Uterus (tissue), 4 donors: ENCODE results near the gene HM13. TPM values are rescaled to one million over a fixed set of nuclear protein-coding genes. Genes with fewer than 3 reads are reported as not detected.

ENCODE experiments used
- DNase-seq, 2 donors: peaks; one replicate each; pipeline ENCODE4 v3.0.0-alpha.2; 2019 to 2020
- H3K27ac ChIP-seq, 2 donors: fragments of 200-600 bp; sonication (generic); 1 replicate in 1 of 2; 2 replicates in 1 of 2; pipeline ENCODE4 v1.5.1; 2016 to 2018
- H3K27me3 ChIP-seq, 2 donors: fragments of 200-600 bp; sonication (generic); one replicate each; pipeline ENCODE4 v1.5.1; 2018 to 2019; ENCODE audit warnings: control low read depth in 1 of 2
- H3K36me3 ChIP-seq, 2 donors: fragments of 200-600 bp; sonication (generic); one replicate each; pipeline ENCODE4 v1.5.1; 2019; ENCODE audit warnings: control low read depth in 1 of 2
- H3K4me1 ChIP-seq, 2 donors: fragments of 200-600 bp; sonication (generic); one replicate each; pipeline ENCODE4 v1.5.1; 2018 to 2019; ENCODE audit warnings: control low read depth in 1 of 2
- H3K4me3 ChIP-seq, 2 donors: fragments of 200-600 bp; sonication (generic); 1 replicate in 1 of 2; 2 replicates in 1 of 2; pipeline ENCODE4 v1.5.1; 2018 to 2019; ENCODE audit warnings: mild to moderate bottlenecking in 1 of 2
- H3K9me3 ChIP-seq, 2 donors: fragments of 200-600 bp; sonication (generic); one replicate each; pipeline ENCODE4 v1.5.1; 2019; ENCODE audit warnings: control low read depth in 1 of 2
- POLR2A ChIP-seq, 2 donors: fragments of 450-650 bp; IDR thresholded peaks; one replicate each; pipeline ENCODE4 v1.6.1; 2016; ENCODE audit warnings: antibody characterized with exemption in 2 of 2, mild to moderate bottlenecking in 1 of 2, moderate library complexity in 1 of 2
- intact Hi-C: fragments of 100-400 bp; cut with DNase I; formaldehyde crosslinking; loops from one replicate; pipeline ENCODE4 v1.15.1; 2023; ENCODE audit warnings: low total_unique reads
- total RNA-seq, 4 donors: library from RNA; depleted of rRNA in 3 of 4; stranded (reverse); fragments of >200 nt in 3 of 4; gene quantifications; one replicate each; pipeline versions ENCODE4 v1.1.0 to v1.2.4, GENCODE V29; 2014 to 2023
- TF ChIP-seq, protein P1 (sequence below), 4 experiments: fragments of 200-600 bp in 2 of 4; fragments of 450-650 bp in 2 of 4; sonication (generic) in 2 of 4; IDR thresholded peaks; one replicate each; pipeline ENCODE4 v1.5.1; 2016 to 2019; ENCODE audit warnings: antibody characterized with exemption in 4 of 4, mild to moderate bottlenecking in 2 of 4, moderate library complexity in 1 of 4
- donor health status: DM: yes; HTN: yes; CAD: no.

The HM13 gene
- total RNA-seq, 4 donors from 2014 or later, result 40.7 to 147 (median 56.0) TPM

DNA sequence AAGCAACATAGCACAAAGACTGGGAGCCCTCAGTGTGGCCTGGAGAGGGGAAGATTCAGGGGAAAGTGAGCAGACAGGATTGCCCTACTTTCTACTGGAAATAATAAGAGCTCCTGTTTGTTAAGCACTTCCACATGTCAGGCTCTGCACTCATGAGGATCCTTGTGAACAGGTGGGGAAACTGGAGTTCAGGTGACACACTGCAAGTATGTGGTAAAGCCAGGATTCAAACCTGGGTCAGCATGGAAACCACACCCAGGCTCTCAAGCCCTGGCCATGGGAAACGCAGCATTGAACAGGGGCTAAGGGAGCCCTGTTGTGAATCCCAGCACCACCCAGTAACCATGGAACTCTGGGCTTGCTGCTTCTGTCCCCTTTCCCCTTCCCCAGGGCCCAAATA is 48.0 kb downstream of the HM13 start:
- Histone ChIP-seq H3K27me3 (no peaks in the 10 kb centered on the region), H3K36me3 (no peaks in the 10 kb centered on the region), H3K4me1 (no peaks in the 10 kb centered on the region), H3K9me3 (no peaks in the 10 kb centered on the region), H3K27ac (no peak overlapping the region), H3K4me3 (no peak overlapping the region)
- no peak for TF ChIP-seq POLR2A (IDR thresholded peaks at IDR 0.05)
- TF ChIP-seq, protein P1, sequence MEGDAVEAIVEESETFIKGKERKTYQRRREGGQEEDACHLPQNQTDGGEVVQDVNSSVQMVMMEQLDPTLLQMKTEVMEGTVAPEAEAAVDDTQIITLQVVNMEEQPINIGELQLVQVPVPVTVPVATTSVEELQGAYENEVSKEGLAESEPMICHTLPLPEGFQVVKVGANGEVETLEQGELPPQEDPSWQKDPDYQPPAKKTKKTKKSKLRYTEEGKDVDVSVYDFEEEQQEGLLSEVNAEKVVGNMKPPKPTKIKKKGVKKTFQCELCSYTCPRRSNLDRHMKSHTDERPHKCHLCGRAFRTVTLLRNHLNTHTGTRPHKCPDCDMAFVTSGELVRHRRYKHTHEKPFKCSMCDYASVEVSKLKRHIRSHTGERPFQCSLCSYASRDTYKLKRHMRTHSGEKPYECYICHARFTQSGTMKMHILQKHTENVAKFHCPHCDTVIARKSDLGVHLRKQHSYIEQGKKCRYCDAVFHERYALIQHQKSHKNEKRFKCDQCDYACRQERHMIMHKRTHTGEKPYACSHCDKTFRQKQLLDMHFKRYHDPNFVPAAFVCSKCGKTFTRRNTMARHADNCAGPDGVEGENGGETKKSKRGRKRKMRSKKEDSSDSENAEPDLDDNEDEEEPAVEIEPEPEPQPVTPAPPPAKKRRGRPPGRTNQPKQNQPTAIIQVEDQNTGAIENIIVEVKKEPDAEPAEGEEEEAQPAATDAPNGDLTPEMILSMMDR (IDR thresholded peaks at IDR 0.05), result no peak
- no peak for DNase-seq
- intact Hi-C loops, result no loop called here

DNA sequence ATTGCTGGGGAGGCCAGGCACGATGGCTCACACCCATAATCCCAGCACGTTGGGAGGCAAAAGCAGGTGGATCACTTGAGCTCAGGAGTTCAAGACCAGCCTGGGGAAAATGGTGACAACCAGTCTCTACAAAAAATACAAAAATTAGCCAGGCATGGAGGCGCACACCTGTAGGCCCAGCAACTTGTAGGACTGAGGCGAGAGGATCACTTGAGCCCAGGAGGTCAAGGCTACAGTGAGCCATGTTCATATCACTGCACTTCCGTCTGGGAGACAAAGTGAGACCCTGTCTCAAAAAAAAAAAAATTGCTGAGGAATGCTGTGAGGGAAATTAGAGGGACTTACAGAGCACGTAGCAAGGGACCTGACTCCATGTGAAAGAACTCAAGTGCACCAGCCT is 50.0 kb downstream of the HM13 start:
- Histone ChIP-seq H3K4me1 (no peaks in the 10 kb centered on the region), H3K27ac (no peak overlapping the region)

DNA sequence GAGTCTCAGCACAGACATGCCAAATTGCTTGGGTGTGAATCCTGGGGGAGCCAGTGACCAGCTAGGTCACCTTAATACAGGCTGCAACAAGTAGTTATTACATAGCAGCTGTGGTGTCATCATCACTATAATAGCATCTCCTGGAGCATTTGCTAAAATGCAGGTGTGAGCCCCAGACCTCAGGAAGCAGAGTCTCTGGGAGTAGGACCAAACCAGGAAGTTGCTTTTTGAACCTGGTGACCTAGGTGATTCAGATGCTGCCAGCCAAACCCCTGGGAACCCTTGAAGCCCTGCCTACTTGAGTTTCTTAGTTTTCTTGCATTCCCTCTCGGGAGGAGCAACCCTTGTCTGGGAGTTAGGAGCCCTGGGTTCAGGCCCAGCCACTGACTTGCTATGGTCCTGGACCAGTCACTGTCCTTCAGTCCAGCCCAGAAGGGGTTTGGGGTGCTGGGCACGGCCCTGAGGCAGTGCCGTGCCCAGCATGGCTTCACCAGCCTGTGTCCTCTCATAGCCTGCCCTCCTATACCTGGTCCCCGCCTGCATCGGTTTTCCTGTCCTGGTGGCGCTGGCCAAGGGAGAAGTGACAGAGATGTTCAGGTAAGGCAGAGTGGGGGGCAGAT is 51.6 kb downstream of the HM13 start:
- intact Hi-C loops, result loop anchor here (5.0 kb wide), 1 partner anchor 46 kb away; no protein-coding TSS in a partner anchor
- H3K27ac ChIP-seq, result no peak overlapping the region

More for the DNA sequence above, 50.0 kb downstream of the HM13 start:
- H3K9me3 ChIP-seq, result no peaks in the 10 kb centered on the region
- DNase-seq, result no peak
- H3K36me3 ChIP-seq, result no peaks in the 10 kb centered on the region
- no peak for TF ChIP-seq POLR2A (IDR thresholded peaks at IDR 0.05)
- TF ChIP-seq, protein P1 (IDR thresholded peaks at IDR 0.05), result no peak
- H3K4me3 ChIP-seq, result no peak overlapping the region
- no peaks in the 10 kb centered on the region for H3K27me3 ChIP-seq
- intact Hi-C loops, result no loop called here

DNA sequence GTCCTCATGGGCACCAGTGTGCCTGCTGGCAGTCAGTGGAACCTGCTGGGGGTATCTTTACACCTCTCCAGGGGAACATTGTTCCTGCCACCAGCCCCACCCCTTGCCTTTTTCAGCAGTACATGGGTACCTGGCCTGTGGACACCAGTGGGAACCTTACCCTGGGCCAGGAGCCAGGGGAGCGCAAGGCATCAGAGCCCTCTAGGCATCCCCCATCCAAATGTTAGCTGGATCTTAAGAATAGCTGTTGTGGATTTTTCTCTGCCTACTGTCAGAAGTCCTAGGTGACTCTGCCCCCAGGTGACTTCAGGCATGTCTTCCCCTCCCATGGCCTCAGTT is 52.0 kb downstream of the HM13 start:
- intact Hi-C loops, result loop anchor here (5.0 kb wide), 1 partner anchor 46 kb away; no protein-coding TSS in a partner anchor
- Histone ChIP-seq H3K4me3 (no peak overlapping the region), H3K9me3 (no peaks in the 10 kb centered on the region), H3K4me1 (no peaks in the 10 kb centered on the region), H3K27ac (no peak overlapping the region), H3K27me3 (no peaks in the 10 kb centered on the region), H3K36me3 (no peaks in the 10 kb centered on the region)
- TF ChIP-seq, protein P1 (IDR thresholded peaks at IDR 0.05), result no peak
- no peak for TF ChIP-seq POLR2A (IDR thresholded peaks at IDR 0.05)
- no peak for DNase-seq

More for the DNA sequence above, 51.6 kb downstream of the HM13 start:
- TF ChIP-seq, protein P1 (IDR thresholded peaks at IDR 0.05), result no peak
- TF ChIP-seq POLR2A (IDR thresholded peaks at IDR 0.05), result no peak
- Histone ChIP-seq H3K36me3 (no peaks in the 10 kb centered on the region), H3K27me3 (no peaks in the 10 kb centered on the region), H3K4me1 (no peaks in the 10 kb centered on the region), H3K9me3 (no peaks in the 10 kb centered on the region), H3K4me3 (no peak overlapping the region)
- DNase-seq, result no peak

DNA sequence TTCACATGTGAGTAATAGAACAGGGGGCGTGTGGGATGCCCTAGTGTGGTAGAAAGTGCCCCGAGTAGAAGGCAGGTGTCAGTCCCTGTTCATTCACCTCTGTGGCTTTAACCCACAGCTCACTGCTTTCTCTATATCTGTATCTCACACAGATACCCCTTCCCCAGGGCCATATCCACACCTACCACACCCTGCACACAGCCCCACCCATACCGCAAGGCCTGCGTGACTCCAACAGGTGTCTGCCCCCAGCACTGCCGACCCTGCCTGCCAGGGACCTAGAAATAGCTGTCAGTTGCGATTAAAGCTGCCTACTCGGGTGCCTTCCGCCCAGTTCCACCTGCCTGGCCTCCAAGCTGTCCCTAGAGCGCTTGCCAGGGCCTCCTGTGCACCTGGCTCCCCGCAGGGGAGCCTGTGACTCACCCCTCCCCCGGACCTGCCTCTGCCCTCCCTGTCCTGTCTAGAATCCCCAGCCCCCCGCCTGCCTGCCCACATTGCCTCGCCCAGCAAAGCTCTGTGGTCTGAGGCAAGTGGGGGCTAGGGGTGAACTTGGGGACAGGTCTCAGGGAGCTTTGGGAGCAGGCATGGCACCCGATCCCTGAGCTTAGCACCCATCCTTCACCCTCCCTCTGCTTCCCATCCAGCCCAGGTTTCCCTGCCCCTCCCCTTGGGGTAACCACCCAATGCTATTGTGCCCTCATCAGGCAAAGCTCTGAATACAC is 52.6 kb downstream of the HM13 start:
- DNase-seq, result no peak
- H3K36me3 ChIP-seq, result no peaks in the 10 kb centered on the region
- intact Hi-C loops, result loop anchor here (5.0 kb wide), 1 partner anchor 45 kb away; no protein-coding TSS in a partner anchor
- H3K4me1 ChIP-seq, result no peaks in the 10 kb centered on the region
- H3K27ac ChIP-seq, result no peak overlapping the region
- H3K4me3 ChIP-seq, result no peak overlapping the region
- no peaks in the 10 kb centered on the region for H3K27me3 ChIP-seq
- TF ChIP-seq, protein P1 (IDR thresholded peaks at IDR 0.05), result no peak
- TF ChIP-seq POLR2A (IDR thresholded peaks at IDR 0.05), result no peak
- H3K9me3 ChIP-seq, result no peaks in the 10 kb centered on the region
